ENCODE measurements around the gene ZDHHC3. TPM values are rescaled to one million over a fixed set of nuclear protein-coding genes. Genes with fewer than 3 reads are reported as not detected.

The ZDHHC3 gene
- total RNA-seq, 1 donor from 2014 or later = 41.2 TPM

DNA sequence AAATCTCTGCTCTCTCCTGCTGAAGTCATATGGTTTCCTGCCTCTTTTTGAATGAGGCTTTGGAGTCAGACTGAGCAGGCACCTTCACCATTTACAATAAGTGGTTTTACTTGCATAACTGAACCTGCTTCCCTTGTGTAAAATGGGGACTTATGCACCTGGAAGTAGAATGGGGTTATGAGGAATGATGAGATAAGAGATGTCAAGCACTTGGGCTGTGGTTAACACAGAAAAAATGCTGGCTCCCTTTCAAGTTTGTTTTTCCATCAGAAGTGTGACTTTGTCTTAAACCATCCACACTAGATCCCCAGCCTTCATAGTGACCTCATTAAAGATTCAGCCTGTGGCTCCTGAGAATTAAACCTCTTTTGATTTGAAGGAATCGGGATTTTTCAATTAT is 5.2 kb upstream of the ZDHHC3 start:
- Histone ChIP-seq H3K36me3 (no peaks in the 10 kb centered on the region), H3K27me3 (no peaks in the 10 kb centered on the region), H3K79me2 (ENCODE audit: low read depth) (peaks cover 100% of the 10 kb centered on the region), H3K9ac (peak overlapping the region; percentile 23), H3K4me3 (no peak overlapping the region), H4K20me1 (ENCODE audit: low read depth) (peaks cover 46% of the 10 kb centered on the region), H2AFZ (replicated peaks) (no peak overlapping the region), H3K9me3 (ENCODE audit: low read depth) (no peaks in the 10 kb centered on the region), H3F3A (ENCODE audit: low read depth) (no peaks in the 10 kb centered on the region), H3K27ac (no peak overlapping the region), H3K4me2 (no peak overlapping the region), H3K4me1 (peaks cover 8% of the 10 kb centered on the region)
- Mint-ChIP-seq H3K27me3 (ENCODE audit: insufficient read depth, low read depth) (no peaks in the 10 kb centered on the region), H3K4me3 (no peak overlapping the region), H3K36me3 (peaks cover 10% of the 10 kb centered on the region), H3K9me3 (peaks cover 2% of the 10 kb centered on the region), H3K4me1 (peaks cover 13% of the 10 kb centered on the region), H3K27ac (no peak overlapping the region)
- TF ChIP-seq EZH2phosphoT487 (IDR thresholded peaks at IDR 0.05) (no peak), EZH2 (IDR thresholded peaks at IDR 0.05) (no peak)
- TF ChIP-seq, protein P1, sequence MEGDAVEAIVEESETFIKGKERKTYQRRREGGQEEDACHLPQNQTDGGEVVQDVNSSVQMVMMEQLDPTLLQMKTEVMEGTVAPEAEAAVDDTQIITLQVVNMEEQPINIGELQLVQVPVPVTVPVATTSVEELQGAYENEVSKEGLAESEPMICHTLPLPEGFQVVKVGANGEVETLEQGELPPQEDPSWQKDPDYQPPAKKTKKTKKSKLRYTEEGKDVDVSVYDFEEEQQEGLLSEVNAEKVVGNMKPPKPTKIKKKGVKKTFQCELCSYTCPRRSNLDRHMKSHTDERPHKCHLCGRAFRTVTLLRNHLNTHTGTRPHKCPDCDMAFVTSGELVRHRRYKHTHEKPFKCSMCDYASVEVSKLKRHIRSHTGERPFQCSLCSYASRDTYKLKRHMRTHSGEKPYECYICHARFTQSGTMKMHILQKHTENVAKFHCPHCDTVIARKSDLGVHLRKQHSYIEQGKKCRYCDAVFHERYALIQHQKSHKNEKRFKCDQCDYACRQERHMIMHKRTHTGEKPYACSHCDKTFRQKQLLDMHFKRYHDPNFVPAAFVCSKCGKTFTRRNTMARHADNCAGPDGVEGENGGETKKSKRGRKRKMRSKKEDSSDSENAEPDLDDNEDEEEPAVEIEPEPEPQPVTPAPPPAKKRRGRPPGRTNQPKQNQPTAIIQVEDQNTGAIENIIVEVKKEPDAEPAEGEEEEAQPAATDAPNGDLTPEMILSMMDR (IDR thresholded peaks at IDR 0.05) = no peak
- DNase-seq (ENCODE audit: low spot score) = no peak

DNA sequence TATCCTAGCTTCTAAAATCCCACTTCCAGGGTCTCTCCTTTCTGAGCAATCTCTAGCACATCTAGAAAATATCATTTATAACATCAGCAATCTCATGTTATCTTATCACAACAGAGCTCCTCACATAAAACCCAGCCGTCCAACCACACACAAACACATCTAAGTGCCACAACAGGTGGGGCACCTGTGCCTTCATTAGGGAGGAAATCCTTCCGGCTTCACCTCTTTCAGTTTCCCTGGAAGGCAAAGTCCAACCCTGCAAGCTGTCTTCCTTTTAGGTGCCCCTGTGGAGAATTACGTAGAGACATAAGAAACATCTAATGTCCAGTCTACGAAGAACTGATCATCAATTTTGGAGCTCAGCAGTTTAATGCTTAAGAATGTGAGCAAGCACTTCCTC is 1.6 kb downstream of the ZDHHC3 start:
- Mint-ChIP-seq H3K4me3 (peak overlapping the region; percentile 99), H3K36me3 (no peaks in the 10 kb centered on the region), H3K9me3 (no peaks in the 10 kb centered on the region), H3K4me1 (peaks cover 25% of the 10 kb centered on the region), H3K27ac (no peak overlapping the region), H3K27me3 (ENCODE audit: insufficient read depth, low read depth) (peaks cover 2% of the 10 kb centered on the region)
- Histone ChIP-seq H3K4me2 (peak overlapping the region; percentile 83), H3K79me2 (ENCODE audit: low read depth) (peaks cover 93% of the 10 kb centered on the region), H3K4me3 (peak overlapping the region; percentile 99), H3K36me3 (no peaks in the 10 kb centered on the region), H3K27ac (no peak overlapping the region), H2AFZ (replicated peaks) (no peak overlapping the region), H3K9ac (peak overlapping the region; percentile 96), H3F3A (ENCODE audit: low read depth) (peaks cover 9% of the 10 kb centered on the region), H3K4me1 (peaks cover 15% of the 10 kb centered on the region), H3K27me3 (no peaks in the 10 kb centered on the region), H4K20me1 (ENCODE audit: low read depth) (peaks cover 36% of the 10 kb centered on the region), H3K9me3 (ENCODE audit: low read depth) (no peaks in the 10 kb centered on the region)
- DNase-seq (ENCODE audit: low spot score) = no peak
- TF ChIP-seq EZH2phosphoT487 (IDR thresholded peaks at IDR 0.05) = no peak
- no peak for TF ChIP-seq EZH2 (IDR thresholded peaks at IDR 0.05)
- TF ChIP-seq, protein P1 (IDR thresholded peaks at IDR 0.05) = no peak

DNA sequence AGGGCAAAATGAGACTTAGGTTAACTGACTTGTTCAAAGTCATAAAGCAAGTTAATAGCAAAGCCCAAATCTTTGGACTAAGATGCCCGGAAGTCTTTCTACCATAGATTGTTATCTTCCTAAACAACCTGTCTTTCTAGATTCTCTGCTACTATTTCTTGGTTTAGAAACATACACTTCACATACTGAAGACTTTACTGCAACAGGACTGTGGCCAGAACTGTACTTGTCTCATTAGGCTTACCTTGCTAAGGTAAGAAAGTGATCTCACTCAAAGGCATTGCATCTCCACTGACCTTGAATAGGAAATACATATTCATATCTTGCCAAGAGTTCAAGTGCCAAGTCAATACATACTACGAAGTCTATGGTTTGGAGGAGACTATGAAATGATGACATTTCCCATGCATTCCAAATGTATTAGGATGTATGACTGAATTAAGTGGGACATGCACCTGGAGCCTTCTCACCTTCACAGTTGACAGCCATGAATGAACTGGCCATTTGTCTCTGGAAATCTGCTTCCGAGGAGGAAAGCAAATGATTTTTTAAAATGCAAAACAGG is 5.0 kb downstream of the ZDHHC3 start:
- peaks cover 24% of the 10 kb centered on the region for H4K20me1 ChIP-seq (ENCODE audit: low read depth)
- H3K9ac ChIP-seq = no peak overlapping the region
- H3K4me3 ChIP-seq = no peak overlapping the region
- Mint-ChIP-seq H3K27ac (no peak overlapping the region), H3K4me3 (no peak overlapping the region), H3K36me3 (no peaks in the 10 kb centered on the region), H3K9me3 (no peaks in the 10 kb centered on the region), H3K4me1 (peaks cover 12% of the 10 kb centered on the region), H3K27me3 (ENCODE audit: insufficient read depth, low read depth) (peaks cover 2% of the 10 kb centered on the region)
- no peaks in the 10 kb centered on the region for H3K36me3 ChIP-seq
- DNase-seq (ENCODE audit: low spot score) = no peak
- no peak overlapping the region for H3K27ac ChIP-seq
- peaks cover 91% of the 10 kb centered on the region for H3K79me2 ChIP-seq (ENCODE audit: low read depth)
- H3K9me3 ChIP-seq (ENCODE audit: low read depth) = no peaks in the 10 kb centered on the region
- no peak overlapping the region for H2AFZ ChIP-seq (replicated peaks)
- H3K27me3 ChIP-seq = no peaks in the 10 kb centered on the region
- no peak overlapping the region for H3K4me2 ChIP-seq
- TF ChIP-seq, protein P1 (IDR thresholded peaks at IDR 0.05) = no peak
- no peak for TF ChIP-seq EZH2phosphoT487 (IDR thresholded peaks at IDR 0.05)
- TF ChIP-seq EZH2 (IDR thresholded peaks at IDR 0.05) = no peak
- H3F3A ChIP-seq (ENCODE audit: low read depth) = peaks cover 9% of the 10 kb centered on the region
- peaks cover 7% of the 10 kb centered on the region for H3K4me1 ChIP-seq

Data from neural progenitor cell (in vitro differentiated cells).